Gastrocnemius medialis (tissue), 4 donors: ENCODE measurements around the gene IQCM.

Experiments
- POLR2A ChIP-seq, 2 donors: fragments of 450-650 bp; IDR thresholded peaks; one replicate each; pipeline ENCODE4 v1.6.1; 2017; ENCODE audit warnings: antibody characterized with exemption in 2 of 2, mild to moderate bottlenecking in 2 of 2, moderate library complexity in 2 of 2
- TF ChIP-seq, protein P1 (sequence below), 5 experiments: fragments of 450-650 bp in 3 of 5; fragments of 200-600 bp in 2 of 5; sonication (generic) in 2 of 5; IDR thresholded peaks in 4 of 5; conservative IDR thresholded peaks in 1 of 5; 1 replicate in 4 of 5; 2 replicates in 1 of 5; pipeline ENCODE4 v1.5.1; 2016 to 2019; ENCODE audit warnings: antibody characterized with exemption in 5 of 5, mild to moderate bottlenecking in 3 of 5, moderate library complexity in 3 of 5

- TF ChIP-seq, protein P1, sequence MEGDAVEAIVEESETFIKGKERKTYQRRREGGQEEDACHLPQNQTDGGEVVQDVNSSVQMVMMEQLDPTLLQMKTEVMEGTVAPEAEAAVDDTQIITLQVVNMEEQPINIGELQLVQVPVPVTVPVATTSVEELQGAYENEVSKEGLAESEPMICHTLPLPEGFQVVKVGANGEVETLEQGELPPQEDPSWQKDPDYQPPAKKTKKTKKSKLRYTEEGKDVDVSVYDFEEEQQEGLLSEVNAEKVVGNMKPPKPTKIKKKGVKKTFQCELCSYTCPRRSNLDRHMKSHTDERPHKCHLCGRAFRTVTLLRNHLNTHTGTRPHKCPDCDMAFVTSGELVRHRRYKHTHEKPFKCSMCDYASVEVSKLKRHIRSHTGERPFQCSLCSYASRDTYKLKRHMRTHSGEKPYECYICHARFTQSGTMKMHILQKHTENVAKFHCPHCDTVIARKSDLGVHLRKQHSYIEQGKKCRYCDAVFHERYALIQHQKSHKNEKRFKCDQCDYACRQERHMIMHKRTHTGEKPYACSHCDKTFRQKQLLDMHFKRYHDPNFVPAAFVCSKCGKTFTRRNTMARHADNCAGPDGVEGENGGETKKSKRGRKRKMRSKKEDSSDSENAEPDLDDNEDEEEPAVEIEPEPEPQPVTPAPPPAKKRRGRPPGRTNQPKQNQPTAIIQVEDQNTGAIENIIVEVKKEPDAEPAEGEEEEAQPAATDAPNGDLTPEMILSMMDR (IDR thresholded peaks at IDR 0.05 in 4 of 5, conservative IDR thresholded peaks at IDR 0.05 in 1 of 5) = no peak
- TF ChIP-seq POLR2A (IDR thresholded peaks at IDR 0.05) = no peak
These were observed 292.6 kb downstream of the IQCM start for GRCh38 chr4:149523039-149523438.
